GM06990 (cell line): ENCODE measurements around the gene SYK.

Experiments
- DNase-seq: peaks from one replicate; pipeline ENCODE4 v3.0.0-alpha.2; 2011; ENCODE audit not compliant: insufficient read length; ENCODE audit errors: extremely low read depth
- H3K27me3 ChIP-seq: replicated peaks from 2 replicates; pipeline ENCODE4 v1.6.0; 2011; ENCODE audit warnings: low read length; ENCODE audit not compliant: control insufficient read depth, insufficient read depth
- H3K36me3 ChIP-seq: 2 replicates; pipeline ENCODE4 v1.5.1; 2011; ENCODE audit warnings: low read length; ENCODE audit not compliant: control insufficient read depth, insufficient read depth
- H3K4me3 ChIP-seq: replicated peaks from 2 replicates; pipeline ENCODE4 v1.5.1; 2011; ENCODE audit warnings: low read depth, mild to moderate bottlenecking, control low read depth, low read length
- TF ChIP-seq, protein P1 (sequence below): IDR thresholded peaks from 2 replicates; pipeline ENCODE4 v1.5.1; 2011; ENCODE audit warnings: low read length, control low read depth, mild to moderate bottlenecking, inconsistent platforms; ENCODE audit not compliant: insufficient read depth, poor library complexity, severe bottlenecking

The SYK gene

GRCh38 chr9:90841213-90841612 lies 39.6 kb downstream of the SYK start:
- H3K36me3 ChIP-seq = peaks cover 1% of the 10 kb centered on the region
- DNase-seq = no peak
- no peak overlapping the region for H3K4me3 ChIP-seq
- no peaks in the 10 kb centered on the region for H3K27me3 ChIP-seq
- TF ChIP-seq, protein P1, sequence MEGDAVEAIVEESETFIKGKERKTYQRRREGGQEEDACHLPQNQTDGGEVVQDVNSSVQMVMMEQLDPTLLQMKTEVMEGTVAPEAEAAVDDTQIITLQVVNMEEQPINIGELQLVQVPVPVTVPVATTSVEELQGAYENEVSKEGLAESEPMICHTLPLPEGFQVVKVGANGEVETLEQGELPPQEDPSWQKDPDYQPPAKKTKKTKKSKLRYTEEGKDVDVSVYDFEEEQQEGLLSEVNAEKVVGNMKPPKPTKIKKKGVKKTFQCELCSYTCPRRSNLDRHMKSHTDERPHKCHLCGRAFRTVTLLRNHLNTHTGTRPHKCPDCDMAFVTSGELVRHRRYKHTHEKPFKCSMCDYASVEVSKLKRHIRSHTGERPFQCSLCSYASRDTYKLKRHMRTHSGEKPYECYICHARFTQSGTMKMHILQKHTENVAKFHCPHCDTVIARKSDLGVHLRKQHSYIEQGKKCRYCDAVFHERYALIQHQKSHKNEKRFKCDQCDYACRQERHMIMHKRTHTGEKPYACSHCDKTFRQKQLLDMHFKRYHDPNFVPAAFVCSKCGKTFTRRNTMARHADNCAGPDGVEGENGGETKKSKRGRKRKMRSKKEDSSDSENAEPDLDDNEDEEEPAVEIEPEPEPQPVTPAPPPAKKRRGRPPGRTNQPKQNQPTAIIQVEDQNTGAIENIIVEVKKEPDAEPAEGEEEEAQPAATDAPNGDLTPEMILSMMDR = no peak

DNA sequence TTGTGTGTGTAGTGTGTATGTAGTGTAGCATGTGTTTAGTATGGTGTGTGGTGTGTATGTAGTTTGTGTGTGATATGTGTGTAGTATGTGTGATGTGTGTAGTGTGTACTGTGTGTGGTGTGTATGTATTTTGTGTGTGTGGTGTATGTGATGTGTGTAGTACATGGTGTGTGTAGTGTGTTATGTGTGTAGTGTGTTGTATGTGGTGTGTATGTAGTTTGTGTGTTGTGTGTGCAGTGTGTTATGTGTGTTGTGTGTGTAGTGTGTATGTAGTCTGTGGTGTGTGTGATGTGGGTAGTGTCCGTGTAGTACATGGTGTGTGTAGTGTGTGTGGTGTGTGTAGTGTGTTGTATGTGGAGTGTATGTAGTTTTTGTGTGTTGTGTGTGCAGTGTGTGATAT lies 40.0 kb downstream of the SYK start:
- no peak for DNase-seq
- no peak overlapping the region for H3K4me3 ChIP-seq
- TF ChIP-seq, protein P1 = no peak
- no peaks in the 10 kb centered on the region for H3K27me3 ChIP-seq
- H3K36me3 ChIP-seq = peaks cover 1% of the 10 kb centered on the region

DNA sequence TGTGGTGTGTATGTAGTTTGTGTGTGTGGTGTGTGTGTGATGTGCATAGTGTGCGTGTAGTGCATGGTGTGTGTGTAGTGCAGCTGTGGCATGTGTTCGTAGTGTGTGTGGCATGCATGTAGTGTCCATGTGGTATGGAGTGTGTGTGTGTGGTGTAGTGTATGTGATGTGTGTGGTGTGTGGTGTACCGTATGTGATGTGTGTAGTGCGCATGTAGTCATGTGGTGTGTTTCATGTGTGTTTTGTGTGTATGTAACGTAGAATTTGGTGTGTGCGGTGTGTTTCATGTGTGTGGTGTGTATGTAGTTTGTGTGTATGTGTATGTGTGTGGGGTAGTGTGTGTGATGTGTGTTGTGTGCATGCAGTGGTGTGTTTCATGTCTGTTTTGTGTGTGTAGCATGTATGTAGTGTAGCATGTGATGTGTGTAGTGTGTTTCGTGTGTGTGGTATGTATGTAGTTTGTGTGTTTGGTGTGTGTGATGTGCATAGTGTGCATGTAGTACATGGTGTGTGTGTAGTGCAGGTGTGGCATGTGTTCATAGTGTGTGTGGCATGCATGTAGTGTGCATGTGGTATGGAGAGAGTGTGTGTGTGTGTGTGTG lies 40.7 kb downstream of the SYK start:
- DNase-seq = no peak
- TF ChIP-seq, protein P1 = no peak
- Histone ChIP-seq H3K36me3 (peaks cover 3% of the 10 kb centered on the region), H3K4me3 (no peak overlapping the region), H3K27me3 (no peaks in the 10 kb centered on the region)

- peaks cover 3% of the 10 kb centered on the region for H3K36me3 ChIP-seq
- TF ChIP-seq, protein P1 = no peak
Measured at GRCh38 chr9:90842996-90843395, 41.4 kb downstream of the SYK start.

DNA sequence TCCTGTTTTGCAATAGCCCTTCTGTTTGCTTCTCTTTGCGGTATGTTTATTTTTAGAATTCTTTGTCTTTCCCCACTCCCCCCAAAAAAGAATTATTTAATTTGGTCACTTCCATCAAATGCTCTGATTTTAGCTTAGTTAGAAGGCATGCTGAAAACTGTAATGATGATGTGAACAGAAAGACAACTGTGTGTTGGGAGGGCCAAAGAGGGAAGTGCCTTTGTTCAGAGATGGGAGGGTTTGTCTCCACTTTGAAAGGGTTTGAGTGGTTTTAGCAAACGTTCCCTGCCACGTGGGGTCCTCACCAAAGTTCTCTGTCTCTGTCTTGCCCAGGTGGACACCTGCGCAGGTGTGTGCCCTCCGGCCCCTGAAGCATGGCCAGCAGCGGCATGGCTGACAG lies 41.9 kb downstream of the SYK start:
- Histone ChIP-seq H3K4me3 (no peak overlapping the region), H3K36me3 (peaks cover 3% of the 10 kb centered on the region), H3K27me3 (no peaks in the 10 kb centered on the region)
- TF ChIP-seq, protein P1 = no peak
- DNase-seq = no peak

More at GRCh38 chr9:90842996-90843395, 41.4 kb downstream of the SYK start:
- DNase-seq = no peak
- H3K27me3 ChIP-seq = no peaks in the 10 kb centered on the region
- no peak overlapping the region for H3K4me3 ChIP-seq

- Histone ChIP-seq H3K36me3 (peaks cover 3% of the 10 kb centered on the region), H3K4me3 (no peak overlapping the region), H3K27me3 (no peaks in the 10 kb centered on the region)
- TF ChIP-seq, protein P1 = no peak
- DNase-seq = no peak
Measured at GRCh38 chr9:90844326-90844725, 42.7 kb downstream of the SYK start.
